Left forelimb (tissue), 1 donor: ENCODE data around the gene TEX264.
"Not testable (repeated sequence)": the region's sequence is repeated elsewhere in the genome, so short reads cannot be mapped to it uniquely, and the experiment has no call there.

Experiments used
- DNase-seq: peaks from one replicate; pipeline ENCODE4 v3.0.0-alpha.2; 2018; ENCODE audit warnings: low spot score

The TEX264 gene

DNA sequence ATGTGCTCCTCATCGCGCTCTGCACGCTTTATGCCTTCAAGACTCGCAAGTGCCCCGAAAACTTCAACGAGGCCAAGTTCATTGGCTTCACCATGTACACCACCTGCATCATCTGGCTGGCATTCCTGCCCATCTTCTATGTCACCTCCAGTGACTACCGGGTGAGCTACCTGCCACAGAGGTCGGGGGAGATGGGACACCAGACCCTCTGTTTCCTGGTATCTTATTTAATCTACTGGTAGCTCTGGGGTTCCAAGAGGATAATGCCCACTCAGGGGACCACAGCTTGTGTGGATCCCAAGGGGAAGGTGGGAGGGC is 44.9 kb downstream of the TEX264 start:
- peak; percentile 55 for DNase-seq

DNA sequence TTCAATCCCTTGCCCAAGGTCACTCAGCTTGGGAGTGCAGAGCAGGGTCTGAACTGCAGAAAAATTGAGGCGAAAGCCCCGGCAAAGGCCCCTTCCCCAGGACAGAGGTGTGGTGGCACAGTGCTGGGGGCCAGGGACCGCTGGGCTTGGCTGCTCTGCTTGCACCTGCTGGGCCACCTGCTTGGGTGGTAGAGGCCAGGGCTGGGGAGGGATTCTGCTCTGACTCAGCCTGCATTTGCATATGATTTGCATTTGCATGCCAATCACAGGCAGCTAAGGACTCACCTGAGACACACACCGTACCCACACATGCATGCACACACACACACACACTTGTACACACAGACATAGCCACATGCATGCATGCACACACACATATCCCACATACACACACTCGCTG is 45.8 kb downstream of the TEX264 start:
- DNase-seq, result no peak

DNA sequence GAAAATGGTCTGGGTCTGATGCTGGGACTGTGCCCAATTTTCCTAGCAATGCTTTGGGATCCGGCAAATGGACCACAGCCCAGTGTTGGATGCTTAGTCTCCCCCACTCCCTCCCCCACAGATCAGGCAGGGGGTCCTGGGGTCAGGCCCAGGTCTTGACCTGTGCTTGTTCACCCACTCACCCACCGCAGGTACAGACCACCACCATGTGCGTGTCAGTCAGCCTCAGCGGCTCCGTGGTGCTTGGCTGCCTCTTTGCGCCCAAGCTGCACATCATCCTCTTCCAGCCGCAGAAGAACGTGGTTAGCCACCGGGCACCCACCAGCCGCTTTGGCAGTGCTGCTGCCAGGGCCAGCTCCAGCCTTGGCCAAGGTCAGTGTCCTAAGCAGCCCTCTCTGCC is 46.4 kb downstream of the TEX264 start:
- peak; percentile 55 for DNase-seq

DNA sequence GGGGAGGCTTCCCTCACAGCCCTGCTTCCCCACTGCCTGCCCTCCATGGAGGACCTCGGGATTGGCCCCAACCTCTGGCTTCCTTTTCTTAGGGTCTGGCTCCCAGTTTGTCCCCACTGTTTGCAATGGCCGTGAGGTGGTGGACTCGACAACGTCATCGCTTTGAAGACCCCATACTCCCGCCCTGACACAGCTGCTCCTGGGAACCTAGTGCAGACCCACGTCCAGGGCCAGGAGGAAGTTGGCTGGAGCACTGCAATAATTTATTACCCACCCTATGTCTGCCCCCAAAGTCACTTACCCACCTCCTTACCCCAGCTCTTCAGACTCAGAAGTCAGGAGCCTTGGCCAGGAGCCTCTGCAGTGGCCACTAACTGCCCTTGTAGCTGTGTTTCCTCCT is 46.9 kb downstream of the TEX264 start:
- no peak for DNase-seq

DNA sequence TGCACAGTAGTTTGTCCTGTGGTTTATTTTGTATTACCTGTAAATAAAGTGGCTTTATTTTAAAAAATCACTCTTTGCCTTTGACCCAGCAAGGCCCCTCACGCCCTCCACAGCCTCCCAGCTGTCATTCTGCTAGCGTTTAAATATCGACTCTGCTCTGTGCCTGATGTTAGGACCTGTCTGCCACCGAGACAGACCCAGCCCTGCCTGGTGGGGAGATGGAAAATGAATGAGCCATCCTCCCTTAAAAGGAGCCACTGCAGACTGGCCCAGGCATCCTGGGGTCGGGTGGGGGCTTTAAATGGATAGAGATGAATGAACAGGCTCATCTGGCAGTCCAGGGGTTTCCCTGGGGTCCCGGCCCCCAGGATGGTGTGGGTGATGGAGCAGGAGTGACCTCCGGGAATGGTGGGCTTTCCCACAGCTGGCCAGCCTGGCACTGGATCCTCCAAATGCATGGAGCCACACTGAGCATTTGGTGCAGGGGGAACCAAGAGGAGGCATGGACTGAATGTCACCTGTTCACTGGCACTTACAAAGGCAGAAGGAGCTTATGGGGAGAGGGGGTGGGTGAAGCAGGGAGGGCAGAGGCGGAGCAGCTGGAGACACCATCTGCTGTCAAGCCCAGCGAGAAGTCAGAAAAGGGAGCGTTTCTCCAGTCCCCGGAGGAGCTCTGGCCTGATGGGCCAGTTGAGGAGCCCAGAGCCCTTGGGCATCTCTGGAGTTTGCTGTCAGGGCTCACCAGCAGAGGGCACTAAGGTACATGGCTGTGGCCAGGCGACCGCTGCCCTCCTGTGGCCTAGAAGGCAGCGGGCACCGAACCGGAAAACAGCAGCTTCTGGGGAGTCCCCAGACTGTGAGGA is 47.7 kb downstream of the TEX264 start:
- DNase-seq, result peak; percentile 63

DNA sequence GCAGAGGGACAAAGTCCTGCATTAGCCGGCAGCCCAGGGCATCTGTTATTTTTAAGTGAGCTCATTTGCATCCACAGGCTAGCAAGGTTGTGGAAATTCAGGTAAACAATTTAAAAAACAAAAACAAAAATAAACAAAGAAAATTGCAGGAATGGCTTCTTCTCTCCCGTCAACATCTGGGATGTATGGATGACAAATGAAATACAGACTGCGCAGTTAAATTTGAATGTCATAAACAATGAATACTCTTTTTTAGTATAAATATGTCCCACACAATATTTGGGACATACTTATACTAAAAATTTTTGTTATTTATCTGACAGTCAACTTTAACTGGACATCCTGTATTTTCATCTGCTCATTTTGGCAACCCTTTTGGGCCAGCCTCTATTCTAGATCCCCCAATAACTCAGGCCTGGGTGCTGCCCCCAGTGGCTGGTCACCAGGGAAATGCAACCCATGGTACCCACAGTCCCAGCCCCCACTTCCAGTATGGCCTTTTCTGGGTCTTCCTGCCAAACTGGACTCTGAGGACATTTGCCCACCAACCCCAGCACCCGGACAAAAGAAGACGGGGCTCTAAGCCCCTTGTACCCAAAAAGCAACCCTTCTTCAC is 48.5 kb downstream of the TEX264 start:
- no peak for DNase-seq

DNA sequence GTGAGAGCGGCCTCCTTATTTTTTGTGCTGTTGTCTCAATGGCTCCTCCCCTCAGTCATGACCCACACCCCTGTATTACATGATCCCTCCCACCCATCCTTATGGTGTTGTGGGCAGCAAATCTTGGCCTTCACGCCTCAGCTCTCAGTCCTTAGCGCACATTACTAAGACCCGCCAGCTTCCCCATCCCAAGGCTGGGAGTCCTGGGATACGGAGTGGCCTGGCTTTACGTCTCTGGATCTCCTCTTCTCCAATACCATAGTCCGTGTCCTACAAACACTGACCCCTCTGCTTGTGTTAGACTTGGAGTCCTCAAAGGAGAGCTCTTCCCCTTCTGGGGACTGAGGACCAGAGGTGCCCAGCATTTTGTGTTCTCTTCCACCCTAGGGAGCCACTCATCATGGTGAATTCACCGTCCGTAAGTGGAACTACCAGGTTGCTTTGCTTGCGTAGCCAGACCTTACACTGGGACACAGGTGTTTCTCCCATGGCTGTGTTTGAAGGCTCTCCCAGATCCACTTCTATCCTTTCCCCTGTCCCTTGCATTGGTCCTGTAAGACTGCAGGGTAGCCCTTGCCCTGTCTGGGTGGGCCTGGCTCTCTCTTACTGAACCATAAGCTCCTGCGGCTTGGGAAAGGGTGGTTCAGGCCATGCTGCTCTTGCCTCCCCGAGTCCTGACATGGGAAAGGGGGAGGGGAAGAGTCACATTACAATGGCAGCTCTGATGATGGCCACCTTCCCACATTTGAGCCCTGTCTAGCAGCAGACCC is 49.4 kb downstream of the TEX264 start:
- no peak for DNase-seq

DNA sequence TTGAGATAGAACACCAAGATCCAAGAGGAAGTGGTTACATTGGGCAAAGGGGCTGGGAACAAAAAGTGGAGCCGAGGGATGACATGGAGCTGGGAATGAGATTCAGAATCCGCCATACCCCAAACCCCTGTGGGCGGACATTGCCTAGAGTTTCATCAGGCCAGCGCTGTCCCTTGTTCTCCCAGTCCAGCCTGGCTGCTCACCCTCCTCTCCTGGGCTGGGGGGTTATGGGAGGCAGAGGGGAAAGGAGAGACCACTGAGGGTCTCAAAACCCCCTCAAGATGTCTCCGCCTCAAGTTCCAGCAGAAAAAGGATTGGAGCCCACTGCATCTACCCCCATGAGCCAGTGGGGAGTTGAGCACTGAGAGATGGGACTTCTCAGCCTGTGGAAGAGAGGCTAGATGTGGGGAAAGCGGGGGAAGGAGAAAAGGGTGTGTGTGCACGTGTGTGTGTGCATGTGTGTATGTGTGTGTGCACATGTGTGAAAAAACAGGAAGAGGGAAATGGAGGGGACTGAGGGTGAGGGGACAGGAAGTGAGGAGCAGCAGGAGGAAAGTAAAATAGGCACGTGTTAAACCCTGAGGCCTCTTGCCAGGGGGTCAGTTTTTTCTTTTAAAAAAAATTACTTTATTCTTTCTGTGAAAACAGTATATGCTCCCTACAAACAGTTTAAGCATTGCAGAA is 50.2 kb downstream of the TEX264 start:
- DNase-seq, result no peak

DNA sequence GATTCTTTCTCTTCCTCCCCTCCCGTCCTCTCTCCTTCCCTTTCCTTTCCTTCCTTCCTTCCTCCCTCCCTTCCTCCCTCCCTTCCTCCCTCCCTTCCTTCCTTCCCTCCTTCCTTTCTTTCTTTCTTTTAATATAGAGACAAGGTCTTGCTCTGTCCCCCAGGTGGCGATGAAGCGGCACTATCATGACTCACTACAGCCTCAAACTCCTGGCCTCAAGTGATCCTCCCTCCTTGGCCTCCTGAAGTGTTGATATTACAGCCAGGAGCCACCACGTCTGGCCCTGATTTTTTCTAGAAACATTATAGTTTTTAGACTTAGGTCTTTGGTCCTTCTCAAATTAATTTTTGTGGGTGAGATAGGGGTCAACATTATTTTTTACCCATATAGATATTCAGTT is 51.3 kb downstream of the TEX264 start:
- no peak for DNase-seq

DNA sequence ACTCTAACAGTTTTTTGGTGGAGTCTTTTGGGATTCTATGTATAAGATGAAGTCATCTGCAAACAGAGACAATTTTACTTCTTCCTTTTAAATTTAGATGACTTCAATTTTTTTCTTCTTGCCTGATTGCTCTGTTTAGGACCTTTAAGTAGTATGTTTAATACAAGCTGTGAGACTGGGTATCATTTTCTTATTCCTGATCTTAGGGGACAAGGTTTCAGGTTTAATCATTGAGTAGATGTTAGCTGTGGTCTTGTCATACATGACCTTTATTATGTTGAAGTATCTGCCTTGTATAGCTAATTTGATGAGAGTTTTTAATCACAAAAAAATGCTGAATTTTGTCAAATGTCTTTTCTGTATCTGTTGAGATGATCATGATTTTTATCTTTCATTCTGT is 56.4 kb downstream of the TEX264 start:
- DNase-seq, result no peak

DNA sequence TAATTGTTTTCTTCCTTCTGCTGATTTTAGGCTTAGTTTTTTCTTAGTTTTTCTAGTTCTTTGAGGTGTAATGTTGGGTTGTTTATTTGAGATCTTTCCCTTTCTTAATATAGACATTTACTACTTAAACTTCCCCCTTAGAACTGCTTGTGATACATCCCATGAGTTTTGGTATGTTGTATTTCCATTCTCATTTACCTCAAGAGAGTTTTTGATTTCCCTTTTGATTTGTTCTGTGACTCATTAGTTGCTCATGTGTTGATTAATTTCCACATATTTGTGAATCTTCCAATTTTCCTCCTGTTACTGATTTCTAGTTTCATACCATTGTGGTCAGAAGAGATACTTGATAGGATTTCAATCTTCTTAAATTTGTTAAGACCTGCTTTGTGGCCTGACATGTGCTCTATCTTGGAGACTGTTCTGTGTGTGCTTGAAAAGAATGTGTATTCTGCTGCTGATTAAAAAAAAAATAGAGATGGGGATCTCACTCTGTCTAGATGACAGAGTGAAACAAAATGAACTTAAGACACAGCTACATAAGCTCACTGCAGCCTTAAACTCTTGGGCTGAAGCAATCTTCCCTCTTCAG is 58.1 kb downstream of the TEX264 start:
- DNase-seq, result no peak

DNA sequence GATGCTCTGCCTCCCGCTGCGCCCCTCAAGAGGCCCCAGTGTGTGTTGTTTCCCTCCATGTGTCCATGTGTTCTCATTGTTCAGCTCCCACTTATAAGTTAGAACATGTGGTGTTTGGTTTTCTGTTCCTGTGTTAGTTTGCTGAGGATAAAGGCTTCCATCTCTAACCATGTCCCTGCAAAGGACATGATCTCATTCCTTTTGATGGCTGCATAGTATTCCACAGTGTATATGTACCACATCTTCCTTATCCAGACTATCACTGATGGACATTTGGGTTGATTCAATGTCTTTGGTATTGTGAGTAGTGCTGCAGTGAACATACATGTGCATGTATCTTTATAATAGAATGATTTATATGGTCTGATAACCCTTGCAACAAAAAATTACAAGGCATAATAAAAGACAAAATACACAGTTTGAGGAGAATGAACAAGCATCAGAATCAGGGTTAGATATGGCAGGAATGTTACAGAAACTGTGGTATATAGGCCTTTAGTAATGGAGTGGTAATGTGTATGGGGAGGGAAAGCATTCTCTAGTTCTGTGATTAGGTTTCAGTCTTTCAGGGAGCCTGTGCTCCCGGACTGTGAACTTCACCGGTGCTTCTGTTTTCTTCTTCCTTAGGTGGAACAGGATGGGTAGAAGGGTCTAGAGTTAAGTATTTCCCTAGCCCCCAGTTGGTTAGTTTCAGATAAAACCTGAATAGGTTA is 63.0 kb downstream of the TEX264 start:
- no peak for DNase-seq

DNA sequence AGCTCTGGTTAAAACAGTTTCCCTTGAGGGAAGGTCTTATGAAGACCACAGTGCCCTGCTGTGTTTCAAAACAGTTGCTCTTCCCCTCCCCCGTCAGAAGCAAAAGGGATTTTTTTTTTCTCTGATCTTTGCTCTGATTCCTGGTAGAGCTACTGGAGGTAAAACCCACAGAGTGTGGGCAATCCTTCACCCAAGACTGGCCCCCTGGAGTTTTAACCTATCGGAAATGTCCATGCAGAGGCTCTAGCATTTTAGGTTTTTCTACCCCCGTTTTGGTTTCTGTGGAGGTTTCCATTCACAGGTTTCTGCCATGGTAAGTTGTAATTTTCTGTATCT is 63.5 kb downstream of the TEX264 start:
- no peak for DNase-seq

DNA sequence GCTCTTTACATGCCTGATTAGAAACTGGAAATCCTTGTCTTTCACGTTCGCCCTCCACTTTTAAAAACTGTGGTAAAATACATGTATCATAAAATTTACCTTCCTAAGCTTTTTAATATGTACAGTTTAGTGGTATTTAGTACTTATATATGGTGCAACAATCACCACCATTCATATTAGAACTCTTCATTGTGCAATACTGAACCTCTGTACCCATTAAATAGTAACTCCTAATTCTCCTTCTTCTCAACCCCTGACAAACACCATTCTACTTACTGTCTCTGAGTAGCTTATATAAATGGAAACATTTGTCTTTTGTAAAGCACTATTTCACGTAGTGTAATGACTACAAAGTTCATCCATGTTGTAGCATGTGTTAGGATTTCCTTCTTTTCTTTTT is 64.0 kb downstream of the TEX264 start:
- no peak for DNase-seq

DNA sequence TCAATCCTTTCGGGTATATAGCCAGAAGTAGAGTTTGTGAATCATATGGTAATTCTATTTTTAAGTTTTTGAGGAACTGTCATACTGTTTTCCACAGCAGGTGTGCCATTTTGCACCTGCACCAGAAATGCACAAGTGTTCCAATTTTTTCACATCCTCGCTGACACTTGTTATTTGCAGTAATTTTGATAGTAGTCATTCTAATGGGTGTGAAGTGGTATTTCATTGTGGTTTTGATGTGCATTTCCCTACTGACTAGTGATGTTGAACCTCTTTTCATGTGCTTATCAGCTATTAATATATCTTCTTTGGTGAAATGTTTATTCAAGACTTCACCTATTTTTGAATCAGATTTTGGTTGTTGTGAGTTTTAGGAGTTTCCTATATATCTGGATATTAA is 64.9 kb downstream of the TEX264 start:
- DNase-seq, result no peak

DNA sequence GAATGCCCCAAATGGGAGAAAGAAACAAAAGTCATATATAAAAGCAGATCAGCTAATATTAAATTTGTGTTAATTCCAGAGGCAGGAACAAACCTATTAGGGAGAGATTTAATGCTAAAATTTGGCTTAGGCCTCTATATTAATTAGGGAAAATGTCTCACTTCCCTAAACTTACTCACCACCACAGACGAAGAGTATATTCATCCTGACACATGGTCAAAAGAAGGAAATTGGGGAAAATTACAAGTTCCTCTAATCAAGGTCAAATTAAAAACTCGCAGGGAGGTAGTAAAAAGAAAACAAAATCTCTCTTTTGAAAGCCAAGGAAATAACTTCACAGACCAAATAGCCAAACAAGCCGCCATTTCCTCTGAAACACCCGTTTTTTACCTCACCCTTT is 68.1 kb downstream of the TEX264 start:
- no peak for DNase-seq

DNA sequence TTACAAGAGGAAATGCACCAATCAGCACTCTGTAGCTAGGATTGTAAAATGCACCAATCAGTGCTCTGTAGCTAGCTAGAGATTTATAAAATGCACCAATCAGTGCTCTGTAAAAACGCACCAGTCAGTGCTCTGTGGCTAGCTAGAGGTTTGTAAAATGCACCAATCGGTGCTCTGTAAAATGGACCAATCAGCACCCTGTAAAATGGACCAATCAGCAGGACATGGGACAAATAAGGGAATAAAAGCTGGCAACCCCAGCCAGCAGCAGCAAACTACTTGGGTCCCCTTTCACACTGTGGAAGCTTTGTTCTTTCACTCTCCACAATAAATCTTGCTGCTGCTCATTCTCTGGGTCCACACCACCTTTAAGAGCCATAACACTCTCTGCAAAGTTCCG is 71.3 kb downstream of the TEX264 start:
- DNase-seq, result not testable (repeated sequence)

DNA sequence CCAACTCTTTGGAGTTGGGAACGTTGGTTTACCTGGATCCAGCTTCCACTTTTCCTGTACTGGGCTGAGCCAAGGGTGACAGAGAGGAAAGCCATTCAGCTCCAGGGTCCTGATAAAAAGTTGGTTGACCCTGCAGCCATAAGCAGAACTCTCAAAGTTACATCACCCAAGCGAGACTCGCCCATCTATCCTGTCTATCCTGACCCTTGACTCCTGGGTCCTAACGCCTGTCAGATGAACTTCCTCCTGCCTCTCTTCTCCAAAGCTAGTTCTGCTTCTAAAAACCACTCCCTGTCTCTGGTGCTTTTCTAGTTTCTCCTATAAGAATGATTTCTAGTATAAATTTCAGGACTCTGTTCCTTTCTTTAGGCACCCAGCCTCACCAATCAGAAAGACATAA is 71.9 kb downstream of the TEX264 start:
- not testable (repeated sequence) for DNase-seq

DNA sequence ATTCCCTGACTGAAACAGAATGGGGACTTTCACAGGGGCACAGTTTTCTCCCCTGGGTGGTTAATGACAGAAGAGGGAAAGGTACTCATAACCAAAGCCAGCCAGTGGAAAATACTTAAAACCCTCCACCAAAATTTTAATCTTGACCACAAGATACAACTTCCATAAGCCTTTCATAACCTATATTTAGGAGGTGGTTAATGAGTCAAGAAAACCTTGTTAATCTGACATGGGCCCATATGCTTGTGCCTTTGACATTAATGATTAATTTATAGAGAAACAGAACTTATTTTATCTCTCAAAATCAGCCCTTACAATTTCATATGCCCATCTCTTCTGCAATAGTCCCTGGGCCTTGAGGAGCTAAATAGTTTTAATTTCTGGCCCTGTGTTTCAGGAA is 76.8 kb downstream of the TEX264 start:
- no peak for DNase-seq

DNA sequence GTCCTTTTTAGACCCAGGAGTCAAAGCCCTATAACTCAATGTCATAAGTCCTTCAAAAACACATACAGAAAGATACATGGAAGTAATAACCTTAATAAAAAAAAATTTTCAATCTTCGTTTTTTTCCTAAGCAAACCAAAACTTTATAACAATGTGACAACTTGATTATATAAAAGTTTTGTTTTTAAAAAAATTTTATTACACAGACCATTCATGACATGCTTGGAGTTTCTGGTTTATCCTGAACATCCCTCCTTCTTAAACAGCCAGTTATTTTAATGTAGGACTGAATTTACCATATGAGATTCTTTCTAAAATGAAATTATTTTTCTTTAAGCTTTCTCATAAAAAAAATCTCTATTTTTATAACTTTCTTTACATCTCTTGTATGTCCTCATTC is 77.3 kb downstream of the TEX264 start:
- no peak for DNase-seq

DNA sequence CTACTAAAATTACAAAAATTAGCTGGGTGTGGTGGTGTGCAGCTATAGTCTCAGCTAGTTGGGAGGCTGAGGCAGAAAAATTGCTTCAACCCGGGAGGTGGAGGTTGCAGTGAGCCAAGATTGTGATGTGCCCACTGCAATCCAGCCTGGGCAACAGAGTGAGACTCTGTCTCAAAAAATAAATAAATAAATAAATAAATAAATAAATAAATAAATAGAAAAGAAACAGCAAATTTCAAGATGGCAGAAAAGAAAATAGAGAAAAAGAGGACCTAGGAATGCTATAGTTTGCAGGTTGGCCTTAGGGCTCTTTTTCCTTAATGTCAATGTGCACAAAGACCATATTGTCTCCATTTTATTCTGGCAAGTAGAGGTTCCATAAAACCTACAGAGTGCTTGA is 79.8 kb downstream of the TEX264 start:
- DNase-seq, result no peak

DNA sequence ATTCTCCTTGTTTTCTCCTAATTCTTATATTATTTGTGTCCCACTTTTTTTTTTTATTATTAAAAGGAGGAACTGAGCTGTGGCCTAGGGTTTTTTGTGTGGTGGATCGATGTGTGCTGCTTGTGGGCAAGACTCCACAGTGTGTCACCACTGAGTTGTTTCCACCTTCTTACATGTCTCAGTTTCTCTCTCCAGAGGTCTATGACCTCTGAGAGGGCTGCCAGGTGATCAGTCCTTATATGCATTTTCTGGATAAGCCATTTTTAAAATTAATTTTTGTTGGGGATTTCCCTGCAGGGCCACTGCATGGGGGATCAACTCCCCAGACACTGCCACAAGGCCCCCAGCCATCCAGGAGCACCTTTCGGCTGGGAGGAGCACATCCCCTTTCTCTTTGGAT is 80.2 kb downstream of the TEX264 start:
- no peak for DNase-seq
